Upper lobe of left lung (tissue), 6 donors: ENCODE data around the gene ZIC4. TPM values are rescaled to one million over a fixed set of nuclear protein-coding genes. Genes with fewer than 3 reads are reported as not detected.

Source experiments
- ATAC-seq, 2 donors: fragments of 200-7000 bp; cut with Tn5 transposase; one replicate each; pipeline ENCODE4 v1.9.1; 2022; ENCODE audit warnings: mild to moderate bottlenecking in 2 of 2, moderate library complexity in 2 of 2; ENCODE audit not compliant: low FRiP score in 2 of 2
- DNase-seq, 2 donors: peaks; one replicate each; pipeline ENCODE4 v3.0.0-alpha.2; 2019 to 2020
- H3K27ac ChIP-seq, 4 donors: fragments of 200-600 bp; sonication (generic); one replicate each; pipeline ENCODE4 v1.5.1; 2016 to 2019
- H3K27me3 ChIP-seq, 4 donors: fragments of 200-600 bp; sonication (generic); one replicate each; pipeline ENCODE4 v1.5.1; 2017 to 2019
- H3K36me3 ChIP-seq, 4 donors: fragments of 200-600 bp; sonication (generic); one replicate each; pipeline ENCODE4 v1.5.1; 2016 to 2019
- H3K4me1 ChIP-seq, 4 donors: fragments of 200-600 bp; sonication (generic); one replicate each; pipeline ENCODE4 v1.5.1; 2018 to 2019
- H3K4me3 ChIP-seq, 4 donors: fragments of 200-600 bp; sonication (generic); one replicate each; pipeline ENCODE4 v1.5.1; 2017 to 2019; ENCODE audit warnings: mild to moderate bottlenecking in 2 of 4, moderate library complexity in 1 of 4
- H3K9me3 ChIP-seq, 4 donors: fragments of 200-600 bp; sonication (generic); one replicate each; pipeline ENCODE4 v1.5.1; 2018 to 2019
- CTCF ChIP-seq, 6 experiments: fragments of 450-650 bp in 4 of 6; fragments of 200-600 bp in 2 of 6; sonication (generic) in 2 of 6; IDR thresholded peaks; one replicate each; pipeline ENCODE4 v1.5.1; 2016 to 2019; ENCODE audit warnings: antibody characterized with exemption in 6 of 6
- EP300 ChIP-seq, 4 donors: sonication (generic); formaldehyde crosslinking; IDR thresholded peaks; one replicate each; pipeline ENCODE4 v1.5.1; 2017; ENCODE audit warnings: antibody characterized with exemption in 4 of 4, control low read depth in 2 of 4
- POLR2A ChIP-seq, 4 donors: fragments of 450-650 bp; IDR thresholded peaks; one replicate each; pipeline ENCODE4 v1.5.1; 2016 to 2017; ENCODE audit warnings: antibody characterized with exemption in 4 of 4, mild to moderate bottlenecking in 2 of 4
- POLR2AphosphoS5 ChIP-seq, 2 donors: sonication (generic); formaldehyde crosslinking; IDR thresholded peaks; one replicate each; pipeline ENCODE4 v1.5.1; 2017; ENCODE audit warnings: antibody characterized with exemption in 2 of 2
- WGBS, 2 donors: methylation state at CpG; one replicate each; pipeline ENCODE4 v1.1.5; 2017 to 2018; 5-methylcytosine and 5-hydroxymethylcytosine counted together
- total RNA-seq, 6 donors: library from RNA; depleted of rRNA in 4 of 6; stranded (reverse); fragments of >200 nt in 4 of 6; gene quantifications; one replicate each; pipeline versions ENCODE4 v1.1.0 to v1.2.1, GENCODE V29; 2016 to 2021
- donor health status: DM: no; HTN: no; CAD: no; lungs with moderate emphysema.
- donor health status: DM: no; HTN: yes; CAD: no; lungs with severe emphysema.

Gene ZIC4
- total RNA-seq, 6 donors from 2014 or later, result not detected

DNA sequence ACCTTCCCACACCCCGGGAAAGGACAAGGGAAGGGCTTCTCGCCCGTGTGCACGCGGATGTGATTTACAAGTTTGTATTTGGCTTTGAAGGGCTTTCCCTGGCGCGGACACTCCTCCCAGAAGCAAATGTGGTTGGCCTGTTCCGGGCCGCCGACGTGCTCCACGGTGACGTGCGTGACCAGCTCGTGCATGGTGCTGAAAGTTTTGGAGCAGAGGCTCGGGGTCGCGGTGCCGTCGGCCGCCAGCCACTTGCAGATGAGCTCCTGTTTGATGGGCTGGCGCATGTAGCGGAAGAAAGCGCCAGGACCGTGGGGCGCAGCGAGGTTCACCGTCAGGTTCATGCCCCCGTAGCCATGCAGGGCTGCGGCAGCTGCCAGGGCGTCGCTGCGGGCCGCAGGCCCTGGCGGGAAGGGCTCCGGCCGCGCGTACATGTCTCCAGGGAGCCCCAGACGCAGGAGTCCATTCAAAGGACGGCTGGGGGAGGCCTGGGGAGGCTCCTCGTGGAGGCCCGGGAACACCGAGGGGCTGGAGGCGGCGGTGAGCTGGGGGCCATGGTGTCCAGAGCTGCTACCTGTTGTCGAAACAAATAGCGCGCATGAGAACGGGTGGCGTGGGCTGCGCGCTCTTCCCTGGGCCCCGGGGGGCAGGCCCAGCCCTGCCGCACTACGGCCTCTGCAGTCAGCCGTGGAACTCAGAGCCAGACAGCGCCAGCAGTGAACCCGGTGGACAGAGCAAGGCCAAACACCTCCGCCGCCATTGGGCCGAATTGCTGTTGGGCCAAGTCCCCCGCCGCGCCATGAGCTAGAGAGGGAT, 10.2 kb downstream of the ZIC4 start:
- DNase-seq (peak in 1 of 2 donors; percentile 71), ATAC-seq (no peak)
- H3K27me3 ChIP-seq, result peaks cover 0 to 71% (median 34%) of the 10 kb centered on the region in 4 donors
- TF ChIP-seq POLR2AphosphoS5 (IDR thresholded peaks at IDR 0.05), result no peak
- TF ChIP-seq EP300 (IDR thresholded peaks at IDR 0.05), result no peak
- no peak for TF ChIP-seq POLR2A (IDR thresholded peaks at IDR 0.05)
- no peak for TF ChIP-seq CTCF (IDR thresholded peaks at IDR 0.05)
- WGBS, 2 donors, result 8% methylated on average over 19 to 57 of the region's 65 CpGs
- H3K27ac ChIP-seq, result no peak overlapping the region
- H3K9me3 ChIP-seq, result peaks cover 0 to 8% (median 1%) of the 10 kb centered on the region in 4 donors
- H3K4me3 ChIP-seq, result no peak overlapping the region
- peaks cover 9 to 39% (median 19%) of the 10 kb centered on the region in 4 donors for H3K4me1 ChIP-seq
- no peaks in the 10 kb centered on the region for H3K36me3 ChIP-seq

GRCh38 chr3:147394884-147395225, 11.5 kb downstream of the ZIC4 start:
- WGBS, 2 donors, result 20 to 25% methylated on average over 5 of the region's 5 CpGs

DNA sequence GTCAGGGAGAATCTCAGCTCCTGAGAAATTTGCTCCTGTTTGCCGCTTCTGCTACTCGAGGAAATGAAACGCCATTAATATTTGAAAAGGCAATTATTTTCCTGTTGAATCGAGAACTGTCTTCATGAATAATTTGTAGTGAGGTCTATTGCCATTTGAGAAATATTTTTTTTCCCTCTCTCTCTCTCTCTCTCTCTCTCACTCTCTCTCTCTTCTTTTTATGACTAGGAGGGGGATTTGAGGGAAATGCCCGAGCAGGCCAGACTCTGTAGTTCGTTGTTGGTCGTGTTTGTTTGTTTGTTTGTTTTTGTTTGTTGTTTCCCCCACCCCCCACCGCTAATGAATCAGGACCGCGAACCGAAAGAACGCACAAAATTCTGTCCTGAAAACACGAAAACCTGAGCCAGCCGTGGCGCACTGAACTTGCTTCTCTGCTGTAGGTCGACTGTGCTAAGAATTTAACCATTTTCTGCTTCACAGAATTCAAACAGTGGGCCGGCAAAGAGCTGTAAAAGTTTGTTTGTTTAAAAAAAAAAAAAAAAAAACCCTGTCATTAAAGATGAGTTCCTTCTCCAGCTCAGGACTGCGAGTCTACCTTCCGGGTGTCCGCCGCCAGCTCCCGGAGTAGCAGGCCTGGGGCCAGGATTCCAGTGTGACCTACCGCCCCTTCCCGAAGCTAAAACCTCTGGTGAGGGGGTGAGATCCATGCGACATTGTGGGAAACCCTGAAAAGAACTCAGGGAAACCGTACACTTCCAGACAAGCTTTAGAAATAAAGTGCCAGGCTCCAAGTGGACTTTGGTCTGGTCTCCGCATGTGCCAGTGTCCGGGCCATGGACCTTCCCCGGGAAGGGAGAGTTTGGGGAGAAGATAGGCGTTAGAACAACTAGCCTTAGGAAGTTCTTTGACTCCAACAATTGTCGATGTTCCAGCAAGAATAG, 12.1 kb downstream of the ZIC4 start:
- Histone ChIP-seq H3K27me3 (peaks cover 0 to 87% (median 42%) of the 10 kb centered on the region in 4 donors), H3K4me3 (peak overlapping the region in 3 of 4 donors; percentile 1 to 36 (median 13))
- WGBS, 2 donors, result 13 to 14% methylated on average over 31 of the region's 31 CpGs

More at GRCh38 chr3:147394884-147395225, 11.5 kb downstream of the ZIC4 start:
- DNase-seq, result no peak
- no peak for ATAC-seq
- no peak overlapping the region for H3K27ac ChIP-seq
- H3K4me3 ChIP-seq, result no peak overlapping the region
- TF ChIP-seq CTCF (IDR thresholded peaks at IDR 0.05), result no peak
- TF ChIP-seq POLR2A (IDR thresholded peaks at IDR 0.05), result no peak
- TF ChIP-seq EP300 (IDR thresholded peaks at IDR 0.05), result no peak
- TF ChIP-seq POLR2AphosphoS5 (IDR thresholded peaks at IDR 0.05), result no peak
- peaks cover 9 to 39% (median 19%) of the 10 kb centered on the region in 4 donors for H3K4me1 ChIP-seq
- peaks cover 0 to 13% (median 5%) of the 10 kb centered on the region in 4 donors for H3K9me3 ChIP-seq
- H3K27me3 ChIP-seq, result peaks cover 0 to 82% (median 40%) of the 10 kb centered on the region in 4 donors
- H3K36me3 ChIP-seq, result no peaks in the 10 kb centered on the region

More for the DNA sequence above, 12.1 kb downstream of the ZIC4 start:
- ATAC-seq (no peak), DNase-seq (no peak)
- Histone ChIP-seq H3K36me3 (no peaks in the 10 kb centered on the region), H3K27ac (no peak overlapping the region), H3K9me3 (peaks cover 0 to 13% (median 5%) of the 10 kb centered on the region in 4 donors), H3K4me1 (peaks cover 9 to 39% (median 19%) of the 10 kb centered on the region in 4 donors)
- TF ChIP-seq CTCF (IDR thresholded peaks at IDR 0.05) (no peak), POLR2AphosphoS5 (IDR thresholded peaks at IDR 0.05) (no peak), EP300 (IDR thresholded peaks at IDR 0.05) (no peak), POLR2A (IDR thresholded peaks at IDR 0.05) (no peak)
